Measurements from ENCODE around the gene NEDD4L. TPM values are rescaled to one million over a fixed set of nuclear protein-coding genes. Genes with fewer than 3 reads are reported as not detected.
A peak's percentile ranks its signal among the peaks of the same experiment; 100 is the strongest.

NEDD4L gene
- total RNA-seq, 2 experiments from 2014 or later, result 11.2 to 13.7 TPM

GRCh38 chr18:58217052-58217451 lies 173.0 kb downstream of the NEDD4L start:
- POLR2A ChIA-PET, result no interaction called here
- peaks cover 27% of the 10 kb centered on the region for H3K27me3 Mint-ChIP-seq
- Histone ChIP-seq H3K4me3 (ENCODE audit: low read length) (no peak overlapping the region), H3K4me1 (ENCODE audit: insufficient read depth, low read length) (peaks cover 10% of the 10 kb centered on the region), H3K9me3 (ENCODE audit: control insufficient read depth in 1 of 2, insufficient read depth in 1 of 2, low read length in 2 of 2) (no peaks in the 10 kb centered on the region), H3K27ac (ENCODE audit: low read depth in 1 of 2, low read length in 2 of 2) (no peak overlapping the region), H3K36me3 (ENCODE audit: insufficient read depth, low read length) (no peaks in the 10 kb centered on the region), H3K27me3 (ENCODE audit: control insufficient read depth in 1 of 2, insufficient read depth in 2 of 2, low read length in 2 of 2) (no peaks in the 10 kb centered on the region)
- ATAC-seq (ENCODE audit: poor library complexity) (no peak), DNase-seq (no peak)
- no peak overlapping the region for H3K4me3 Mint-ChIP-seq
- CTCF ChIA-PET, result no interaction called here
- TF ChIP-seq CTCF (IDR thresholded peaks at IDR 0.05), result no peak
- H3K9me3 Mint-ChIP-seq, result no peaks in the 10 kb centered on the region
- H3K4me1 Mint-ChIP-seq (ENCODE audit: low read depth), result peaks cover 18% of the 10 kb centered on the region
- no peaks in the 10 kb centered on the region for H3K36me3 Mint-ChIP-seq (ENCODE audit: low read depth)
- no peak overlapping the region for H3K27ac Mint-ChIP-seq
- intact Hi-C loops (cut with DNase I, micrococcal nuclease), result loop anchor here in 1 of 2 experiments (5.0 kb wide), 1 partner anchor 50 kb away; no protein-coding TSS in a partner anchor

DNA sequence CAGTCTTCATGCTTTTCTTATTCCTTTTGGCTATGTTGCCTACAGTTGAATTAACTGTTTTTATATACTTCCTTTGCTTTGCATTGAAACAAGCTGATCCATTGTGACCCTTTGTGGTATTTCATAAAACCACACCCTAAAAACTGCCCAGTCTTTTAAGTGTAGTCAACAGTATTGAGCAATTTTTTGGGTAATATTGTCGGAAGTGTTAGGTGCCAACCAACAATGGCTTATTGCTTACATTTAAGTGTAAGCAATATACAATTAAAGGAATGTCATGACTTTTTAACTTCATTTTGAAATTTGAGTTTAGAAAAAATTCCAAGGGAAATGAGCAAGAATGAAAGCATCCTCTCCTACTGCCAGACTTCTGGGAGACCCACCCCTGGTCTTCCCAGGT lies 174.1 kb downstream of the NEDD4L start:
- Mint-ChIP-seq H3K4me1 (ENCODE audit: low read depth) (peaks cover 17% of the 10 kb centered on the region), H3K4me3 (no peak overlapping the region), H3K27me3 (peaks cover 27% of the 10 kb centered on the region), H3K9me3 (no peaks in the 10 kb centered on the region), H3K36me3 (ENCODE audit: low read depth) (no peaks in the 10 kb centered on the region), H3K27ac (no peak overlapping the region)
- H3K4me1 ChIP-seq (ENCODE audit: insufficient read depth, low read length), result peaks cover 10% of the 10 kb centered on the region
- ChIA-PET CTCF (no interaction called here), POLR2A (no interaction called here)
- H3K27me3 ChIP-seq (ENCODE audit: control insufficient read depth in 1 of 2, insufficient read depth in 2 of 2, low read length in 2 of 2), result no peaks in the 10 kb centered on the region
- peak in 1 of 14 experiments; percentile 19 for DNase-seq
- no peak overlapping the region for H3K27ac ChIP-seq (ENCODE audit: low read depth in 1 of 2, low read length in 2 of 2)
- no peaks in the 10 kb centered on the region for H3K36me3 ChIP-seq (ENCODE audit: insufficient read depth, low read length)
- no peak for TF ChIP-seq CTCF (IDR thresholded peaks at IDR 0.05)
- no peak overlapping the region for H3K4me3 ChIP-seq (ENCODE audit: low read length)
- ATAC-seq (ENCODE audit: poor library complexity), result no peak
- intact Hi-C loops (cut with DNase I, micrococcal nuclease), result loop anchor here in 1 of 2 experiments (5.0 kb wide), 1 partner anchor 51 kb away; no protein-coding TSS in a partner anchor
- no peaks in the 10 kb centered on the region for H3K9me3 ChIP-seq (ENCODE audit: control insufficient read depth in 1 of 2, insufficient read depth in 1 of 2, low read length in 2 of 2)

- Mint-ChIP-seq H3K36me3 (ENCODE audit: low read depth) (no peaks in the 10 kb centered on the region), H3K27me3 (peaks cover 14% of the 10 kb centered on the region), H3K4me1 (ENCODE audit: low read depth) (no peaks in the 10 kb centered on the region), H3K9me3 (no peaks in the 10 kb centered on the region), H3K27ac (no peak overlapping the region), H3K4me3 (no peak overlapping the region)
- ATAC-seq (ENCODE audit: poor library complexity) (no peak), DNase-seq (no peak)
- ChIA-PET POLR2A (no interaction called here), CTCF (no interaction called here)
- no peak overlapping the region for H3K27ac ChIP-seq (ENCODE audit: low read depth in 1 of 2, low read length in 2 of 2)
- intact Hi-C loops (cut with DNase I, micrococcal nuclease), result no loop called here
- H3K36me3 ChIP-seq (ENCODE audit: insufficient read depth, low read length), result no peaks in the 10 kb centered on the region
- no peaks in the 10 kb centered on the region for H3K4me1 ChIP-seq (ENCODE audit: insufficient read depth, low read length)
- TF ChIP-seq CTCF (IDR thresholded peaks at IDR 0.05), result no peak
- no peaks in the 10 kb centered on the region for H3K9me3 ChIP-seq (ENCODE audit: control insufficient read depth in 1 of 2, insufficient read depth in 1 of 2, low read length in 2 of 2)
- peaks cover 0 to 4% of the 10 kb centered on the region in 2 experiments for H3K27me3 ChIP-seq (ENCODE audit: control insufficient read depth in 1 of 2, insufficient read depth in 2 of 2, low read length in 2 of 2)
- H3K4me3 ChIP-seq (ENCODE audit: low read length), result no peak overlapping the region
These were observed 177.2 kb downstream of the NEDD4L start for GRCh38 chr18:58221060-58221725.

All from CD4-positive, alpha-beta T cell (primary cell).